H1 (cell line): ENCODE measurements around the gene PIAS2. TPM values are rescaled to one million over a fixed set of nuclear protein-coding genes. Genes with fewer than 3 reads are reported as not detected.

ENCODE experiments used
- CTCF ChIA-PET: fragments of 300-600 bp; sonication (Branson Sonifier 250); formaldehyde crosslinking; loops from one replicate; lab custom pipeline; 2021; ENCODE audit not compliant: partially characterized antibody; lab: Charles Lee
- POLR2A ChIA-PET: fragments of 300-600 bp; sonication (Branson Sonifier 250); formaldehyde crosslinking; loops from one replicate; lab custom pipeline; 2021; ENCODE audit warnings: inconsistent platforms; ENCODE audit not compliant: partially characterized antibody; lab: Charles Lee
- DNase-seq, 2 experiments: peaks; one replicate each; pipeline versions ENCODE4 v3.0.0 to v3.0.0-alpha.2; 2010 to 2022; ENCODE audit warnings: low spot score in 2 of 2, low read depth in 1 of 2, mixed read lengths in 1 of 2
- FAIRE-seq: peaks from 2 replicates; lab custom pipeline; 2011; peaks lifted over from hg19 to GRCh38; lab: Jason Lieb, UNC
- H2AFZ ChIP-seq: 2 replicates; pipeline ENCODE4 v1.8.1; 2012; ENCODE audit warnings: low read length, inconsistent platforms
- H2AK5ac ChIP-seq: 2 replicates; pipeline ENCODE4 v1.6.1; 2013; ENCODE audit warnings: low read depth, low read length
- H2BK120ac ChIP-seq: replicated peaks from 2 replicates; pipeline ENCODE3; 2013; ENCODE audit warnings: low read depth, low read length, inconsistent platforms
- H2BK12ac ChIP-seq: 2 replicates; pipeline ENCODE4 v1.6.1; 2013; ENCODE audit warnings: low read depth, low read length
- H2BK15ac ChIP-seq: 2 replicates; pipeline ENCODE4 v1.6.1; 2013; ENCODE audit warnings: low read length
- H2BK20ac ChIP-seq: 2 replicates; pipeline ENCODE4 v1.6.1; 2013; ENCODE audit warnings: low read length
- H2BK5ac ChIP-seq: 2 replicates; pipeline ENCODE4 v1.6.1; 2013; ENCODE audit warnings: low read depth, low read length
- H3K14ac ChIP-seq: 2 replicates; pipeline ENCODE4 v1.6.1; 2013; ENCODE audit warnings: inconsistent platforms; ENCODE audit not compliant: insufficient read length
- H3K18ac ChIP-seq: 2 replicates; pipeline ENCODE4 v1.6.1; 2013; ENCODE audit warnings: low read length; ENCODE audit errors: extremely low read depth
- H3K23ac ChIP-seq: 2 replicates; pipeline ENCODE4 v1.6.1; 2013; ENCODE audit warnings: inconsistent platforms; ENCODE audit not compliant: insufficient read length
- H3K23me2 ChIP-seq: 2 replicates; pipeline ENCODE4 v1.6.1; 2013; ENCODE audit warnings: low read depth, low read length
- H3K27ac ChIP-seq: 2 replicates; pipeline ENCODE4 v1.6.1; 2011; ENCODE audit warnings: low read depth, low read length, inconsistent platforms
- H3K27me3 ChIP-seq, 4 experiments: replicated peaks in 1 of 4; 1 replicate in 1 of 4; 2 replicates in 3 of 4; pipeline versions ENCODE4 v1.6.1 to v1.8.1; 2011 to 2013; ENCODE audit warnings: low read length in 3 of 4, mild to moderate bottlenecking in 3 of 4, inconsistent platforms in 2 of 4, mixed read lengths in 2 of 4, moderate library complexity in 1 of 4; ENCODE audit not compliant: control insufficient read depth in 3 of 4, insufficient read depth in 3 of 4; ENCODE audit errors: extremely low read depth in 1 of 4
- H3K36me3 ChIP-seq, 4 experiments: 2 replicates each; pipeline versions ENCODE4 v1.6.1 to v1.8.1; 2011 to 2013; ENCODE audit warnings: mild to moderate bottlenecking in 4 of 4, low read length in 3 of 4, moderate library complexity in 2 of 4, control low read depth in 1 of 4, inconsistent platforms in 1 of 4; ENCODE audit not compliant: insufficient read depth in 4 of 4, control insufficient read depth in 2 of 4
- H3K4ac ChIP-seq: replicated peaks from 2 replicates; pipeline ENCODE3; 2013; ENCODE audit warnings: low read length, low read depth, mixed read lengths, inconsistent platforms; ENCODE audit not compliant: insufficient read length
- H3K4me1 ChIP-seq, 4 experiments: replicated peaks in 1 of 4; 1 replicate in 1 of 4; 2 replicates in 3 of 4; pipeline versions ENCODE4 v1.6.1 to v1.8.1; 2011 to 2013; ENCODE audit warnings: low read length in 3 of 4, inconsistent platforms in 2 of 4, mixed read lengths in 1 of 4; ENCODE audit not compliant: insufficient read depth in 4 of 4, control insufficient read depth in 3 of 4
- H3K4me2 ChIP-seq, 2 experiments: 2 replicates each; pipeline versions ENCODE4 v1.6.1 to v1.8.1; 2011 to 2013; ENCODE audit warnings: low read depth in 2 of 2, low read length in 2 of 2, control low read depth in 1 of 2, inconsistent platforms in 1 of 2, mild to moderate bottlenecking in 1 of 2; ENCODE audit not compliant: insufficient read depth in 1 of 2
- H3K4me3 ChIP-seq, 4 experiments: fragments of 200-600, 300-600 bp in 1 of 4; sonication (generic), shearing (Covaris generic), sonication (Bioruptor Twin) in 1 of 4; 2 replicates each; pipeline versions ENCODE4 v1.5.1 to v1.8.1; 2011 to 2016; ENCODE audit warnings: low read length in 4 of 4, low read depth in 3 of 4, control low read depth in 2 of 4, inconsistent platforms in 2 of 4, mild to moderate bottlenecking in 2 of 4, mixed read lengths in 1 of 4, moderate library complexity in 1 of 4; ENCODE audit not compliant: insufficient read depth in 2 of 4; ENCODE audit errors: extremely low read depth in 1 of 4
- H3K56ac ChIP-seq: replicated peaks from 2 replicates; pipeline ENCODE3; 2013; ENCODE audit warnings: low read depth, mild to moderate bottlenecking, mixed read lengths, low read length, inconsistent platforms; ENCODE audit not compliant: insufficient read length
- H3K79me1 ChIP-seq: 2 replicates; pipeline ENCODE4 v1.6.1; 2013; ENCODE audit warnings: low read depth, low read length, control low read depth
- H3K79me2 ChIP-seq, 2 experiments: 2 replicates each; pipeline versions ENCODE4 v1.6.1 to v1.8.1; 2012 to 2013; ENCODE audit warnings: low read length in 2 of 2, mild to moderate bottlenecking in 2 of 2, inconsistent platforms in 1 of 2; ENCODE audit not compliant: insufficient read depth in 2 of 2, control insufficient read depth in 1 of 2
- H3K9ac ChIP-seq, 4 experiments: replicated peaks in 1 of 4; 1 replicate in 1 of 4; 2 replicates in 3 of 4; pipeline versions ENCODE4 v1.6.1 to v1.8.1; 2011 to 2013; ENCODE audit warnings: low read depth in 3 of 4, low read length in 3 of 4, control low read depth in 2 of 4, mild to moderate bottlenecking in 2 of 4, moderate library complexity in 2 of 4, inconsistent platforms in 1 of 4; ENCODE audit errors: extremely low read depth in 1 of 4
- H3K9me3 ChIP-seq, 2 experiments: 2 replicates each; pipeline versions ENCODE4 v1.6.1 to v1.8.1; 2012 to 2013; ENCODE audit warnings: mild to moderate bottlenecking in 2 of 2, moderate library complexity in 2 of 2, control low read depth in 1 of 2, inconsistent platforms in 1 of 2, low read depth in 1 of 2, low read length in 1 of 2, mixed read lengths in 1 of 2; ENCODE audit not compliant: insufficient read depth in 2 of 2
- H4K20me1 ChIP-seq, 2 experiments: replicated peaks in 1 of 2; 2 replicates each; pipeline versions ENCODE3 to v1.8.1; 2011 to 2013; ENCODE audit warnings: inconsistent platforms in 2 of 2, low read length in 2 of 2, mild to moderate bottlenecking in 1 of 2; ENCODE audit not compliant: insufficient read depth in 2 of 2, control insufficient read depth in 1 of 2
- H4K5ac ChIP-seq: 2 replicates; pipeline ENCODE4 v1.6.1; 2013; ENCODE audit warnings: low read length, low read depth, mixed read lengths, inconsistent platforms; ENCODE audit not compliant: insufficient read length
- H4K8ac ChIP-seq: 2 replicates; pipeline ENCODE4 v1.8.0; 2013; ENCODE audit warnings: mild to moderate bottlenecking, moderate library complexity, low read length, inconsistent platforms; ENCODE audit not compliant: insufficient read depth; ENCODE audit errors: extremely low read depth
- H4K91ac ChIP-seq: replicated peaks from 2 replicates; pipeline ENCODE3; 2013; ENCODE audit warnings: low read length, mixed read lengths, inconsistent platforms; ENCODE audit not compliant: insufficient read length
- EGR1 ChIP-seq: IDR thresholded peaks from 2 replicates; pipeline ENCODE4 v1.6.1; 2011; ENCODE audit warnings: low read depth, low read length, borderline replicate concordance
- FOSL1 ChIP-seq: IDR thresholded peaks from 2 replicates; pipeline ENCODE4 v1.6.1; 2011; ENCODE audit warnings: mild to moderate bottlenecking, low read depth, low read length, moderate library complexity; ENCODE audit not compliant: insufficient read depth
- HDAC2 ChIP-seq, 2 experiments: fragments of 300-600 bp in 1 of 2; sonication (generic) in 1 of 2; IDR thresholded peaks; 2 replicates each; pipeline ENCODE4 v1.6.1; 2011 to 2012; ENCODE audit warnings: low read depth in 2 of 2, low read length in 2 of 2, mild to moderate bottlenecking in 2 of 2, moderate library complexity in 2 of 2, borderline replicate concordance in 1 of 2, inconsistent platforms in 1 of 2
- RAD21 ChIP-seq, 2 experiments: IDR thresholded peaks in 1 of 2; conservative IDR thresholded peaks in 1 of 2; 2 replicates each; pipeline ENCODE4 v1.6.1; 2011; ENCODE audit warnings: low read depth in 2 of 2, low read length in 2 of 2, improper control_type of control experiment in 1 of 2, inconsistent platforms in 1 of 2, mild to moderate bottlenecking in 1 of 2, moderate library complexity in 1 of 2
- SIX5 ChIP-seq: IDR thresholded peaks from 2 replicates; pipeline ENCODE4 v1.6.1; 2011; ENCODE audit warnings: mild to moderate bottlenecking, low read depth, low read length
- WGBS, 2 experiments: shearing (Covaris generic) in 1 of 2; methylation state at CpG; one replicate each; pipeline versions ENCODE4 v1.1.6 to v1.1.7; 2013 to 2015; ENCODE audit warnings: low lambda C conversion rate in 2 of 2, mixed read lengths in 2 of 2, inconsistent platforms in 1 of 2, low coverage in 1 of 2, missing lambda C conversion rate in 1 of 2; ENCODE audit not compliant: insufficient replicate concordance in 2 of 2, insufficient coverage in 1 of 2, insufficient read length in 1 of 2; ENCODE audit errors: extremely low coverage in 1 of 2, missing lambda C conversion rate in 1 of 2; 5-methylcytosine and 5-hydroxymethylcytosine counted together
- polyA plus RNA-seq, 7 experiments: library from polyadenylated mRNA; depleted of rRNA in 3 of 7; stranded (reverse) in 5 of 7; unstranded in 2 of 7; fragments of >200 nt in 5 of 7; fragments of 200-250 nt in 2 of 7; gene quantifications; 1 replicate in 5 of 7; 2 replicates in 1 of 7; 4 replicates in 1 of 7; pipeline versions ENCODE4 v1.2.1 to v1.2.3, GENCODE V29; 2011 to 2013; ENCODE audit warnings: missing spikeins in 2 of 7, mixed read lengths in 2 of 7
- total RNA-seq: library from RNA; stranded (reverse); fragmentation: NEBNext Ultra II Directional; extraction: Animal tissue kit (Norgen Biotek cat#: 25700); gene quantifications from 2 replicates; pipeline ENCODE4 v1.2.1, GENCODE V29; 2021
- TF ChIP-seq, protein P1 (sequence below): IDR thresholded peaks from 2 replicates; pipeline ENCODE4 v1.6.1; 2012; ENCODE audit warnings: inconsistent platforms
- TF ChIP-seq, protein P2 (sequence below), 3 experiments: IDR thresholded peaks; 1 replicate in 2 of 3; 2 replicates in 1 of 3; pipeline versions ENCODE4 v1.5.1 to v1.6.1; 2011; ENCODE audit warnings: low read length in 3 of 3, mild to moderate bottlenecking in 3 of 3, inconsistent platforms in 2 of 3, low read depth in 1 of 3, moderate library complexity in 1 of 3; ENCODE audit not compliant: insufficient read depth in 1 of 3; ENCODE audit errors: control extremely low read depth in 1 of 3

PIAS2 gene
- total and polyA plus RNA-seq, 2 of the 8 experiments (the other 6 are each of a cell fraction or from before 2014, with no cell fraction given): 20.1 to 53.9 TPM

GRCh38 chr18:46772357-46772756, 144.9 kb downstream of the PIAS2 start:
- Histone ChIP-seq H4K5ac (no peak overlapping the region), H3K36me3 (no peaks in the 10 kb centered on the region), H3K9me3 (no peaks in the 10 kb centered on the region), H4K8ac (no peak overlapping the region), H3K23me2 (no peaks in the 10 kb centered on the region; the same call in 1 of the 2 replicates), H2BK20ac (peak overlapping the region; percentile 13; the same call in 1 of the 2 replicates), H3K23ac (no peak overlapping the region), H2BK15ac (peak overlapping the region; percentile 48; the same call in 1 of the 2 replicates), H2BK120ac (no peak overlapping the region), H3K4me2 (no peak overlapping the region), H4K91ac (no peak overlapping the region), H4K20me1 (no peaks in the 10 kb centered on the region), H3K14ac (no peak overlapping the region), H3K18ac (0 out of 2 replicates have a peak overlapping the region, but pooled peaks have one; percentile 13), H3K79me2 (no peaks in the 10 kb centered on the region), H2BK5ac (peak overlapping the region; percentile 19), H2BK12ac (peak overlapping the region; percentile 97; the same call in 1 of the 2 replicates), H3K56ac (no peak overlapping the region), H3K4me3 (no peak overlapping the region), H3K79me1 (no peaks in the 10 kb centered on the region), H3K27ac (no peak overlapping the region), H2AFZ (peak overlapping the region; percentile 10; the same call in 1 of the 2 replicates), H3K27me3 (no peaks in the 10 kb centered on the region), H2AK5ac (no peak overlapping the region), H3K9ac (no peak overlapping the region), H3K4ac (peak overlapping the region; percentile 10), H3K4me1 (peaks cover 5 to 17% (median 12%) of the 10 kb centered on the region in 4 experiments)
- CTCF ChIA-PET: interaction anchor here (0.7 to 1.9 kb wide), 7 partner anchors 11 to 61 kb away, joined by 3 to 7 read pairs (median 4); no protein-coding TSS in a partner anchor
- 63% methylated on average over 5 of the region's 5 CpGs; no CpG with 5 or more reads in 1 of the 2 experiments for WGBS, 2 experiments
- FAIRE-seq: peak; percentile 7
- no peak for DNase-seq
- POLR2A ChIA-PET: interaction anchor here (1.8 kb wide), 1 partner anchor 10 kb away, joined by 9 read pairs; no protein-coding TSS in a partner anchor
- TF ChIP-seq, protein P1, sequence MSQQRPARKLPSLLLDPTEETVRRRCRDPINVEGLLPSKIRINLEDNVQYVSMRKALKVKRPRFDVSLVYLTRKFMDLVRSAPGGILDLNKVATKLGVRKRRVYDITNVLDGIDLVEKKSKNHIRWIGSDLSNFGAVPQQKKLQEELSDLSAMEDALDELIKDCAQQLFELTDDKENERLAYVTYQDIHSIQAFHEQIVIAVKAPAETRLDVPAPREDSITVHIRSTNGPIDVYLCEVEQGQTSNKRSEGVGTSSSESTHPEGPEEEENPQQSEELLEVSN: no peak
- TF ChIP-seq HDAC2 (IDR thresholded peaks at IDR 0.05; ENCODE audit: borderline replicate concordance in 1 of 2, low read depth in 2 of 2, low read length in 2 of 2) (no peak), RAD21 (IDR thresholded peaks at IDR 0.05 in 1 of 2, conservative IDR thresholded peaks at IDR 0.05 in 1 of 2; ENCODE audit: low read depth in 2 of 2, low read length in 2 of 2) (peak; percentile 17 to 40; a peak in 3 of 4 replicates), FOSL1 (no peak), SIX5 (no peak), EGR1 (no peak)
- TF ChIP-seq, protein P2, sequence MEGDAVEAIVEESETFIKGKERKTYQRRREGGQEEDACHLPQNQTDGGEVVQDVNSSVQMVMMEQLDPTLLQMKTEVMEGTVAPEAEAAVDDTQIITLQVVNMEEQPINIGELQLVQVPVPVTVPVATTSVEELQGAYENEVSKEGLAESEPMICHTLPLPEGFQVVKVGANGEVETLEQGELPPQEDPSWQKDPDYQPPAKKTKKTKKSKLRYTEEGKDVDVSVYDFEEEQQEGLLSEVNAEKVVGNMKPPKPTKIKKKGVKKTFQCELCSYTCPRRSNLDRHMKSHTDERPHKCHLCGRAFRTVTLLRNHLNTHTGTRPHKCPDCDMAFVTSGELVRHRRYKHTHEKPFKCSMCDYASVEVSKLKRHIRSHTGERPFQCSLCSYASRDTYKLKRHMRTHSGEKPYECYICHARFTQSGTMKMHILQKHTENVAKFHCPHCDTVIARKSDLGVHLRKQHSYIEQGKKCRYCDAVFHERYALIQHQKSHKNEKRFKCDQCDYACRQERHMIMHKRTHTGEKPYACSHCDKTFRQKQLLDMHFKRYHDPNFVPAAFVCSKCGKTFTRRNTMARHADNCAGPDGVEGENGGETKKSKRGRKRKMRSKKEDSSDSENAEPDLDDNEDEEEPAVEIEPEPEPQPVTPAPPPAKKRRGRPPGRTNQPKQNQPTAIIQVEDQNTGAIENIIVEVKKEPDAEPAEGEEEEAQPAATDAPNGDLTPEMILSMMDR (IDR thresholded peaks at IDR 0.05; ENCODE audit: control extremely low read depth in 1 of 3, insufficient read depth in 1 of 3, low read depth in 1 of 3, low read length in 3 of 3): peak in 2 of 3 experiments; percentile 6 to 31; a peak in 1 of 4 replicates
